Brain pericyte (primary cell): Measurements from ENCODE around the gene DCTN3.

Experiments used
- DNase-seq: peaks from one replicate; pipeline ENCODE4 v3.0.0-alpha.2; 2012; ENCODE audit warnings: low read depth, low spot score

Gene DCTN3

DNA sequence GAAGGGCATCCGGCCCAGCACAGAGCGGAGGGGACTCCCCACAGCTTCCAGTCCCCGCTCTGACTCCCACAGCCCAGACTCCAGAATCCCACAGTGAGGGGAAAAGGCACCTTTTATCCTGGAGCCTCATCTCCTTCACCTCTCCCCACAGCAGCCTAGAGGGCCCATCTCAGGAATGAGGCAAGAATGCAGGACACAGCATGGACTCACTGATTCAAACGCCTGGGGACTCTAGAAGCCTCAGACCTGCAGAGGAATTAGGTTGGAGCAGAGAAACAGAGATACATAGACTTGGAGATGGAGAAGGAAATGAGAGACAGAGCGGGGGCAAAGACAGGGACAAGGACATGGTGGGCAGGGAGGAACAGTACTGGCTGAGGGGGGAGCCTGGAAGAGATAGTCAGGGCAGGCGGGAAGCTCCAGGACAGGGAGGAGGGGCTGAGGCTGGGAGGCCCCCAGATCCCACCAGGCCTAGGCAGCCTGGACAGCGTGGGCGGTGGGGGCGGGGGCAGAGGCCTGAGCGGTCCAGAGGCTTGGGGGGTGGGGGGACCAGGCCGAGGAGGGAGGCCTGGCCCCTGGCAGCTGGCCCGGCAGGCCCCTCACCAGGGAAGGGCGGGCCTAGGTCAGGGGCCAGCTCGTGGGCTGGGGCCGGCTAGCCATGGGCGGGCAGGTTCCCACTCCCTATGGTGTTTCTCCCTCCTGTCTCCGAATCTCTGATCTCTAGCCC, 46.5 kb downstream of the DCTN3 start:
- no peak for DNase-seq

DNA sequence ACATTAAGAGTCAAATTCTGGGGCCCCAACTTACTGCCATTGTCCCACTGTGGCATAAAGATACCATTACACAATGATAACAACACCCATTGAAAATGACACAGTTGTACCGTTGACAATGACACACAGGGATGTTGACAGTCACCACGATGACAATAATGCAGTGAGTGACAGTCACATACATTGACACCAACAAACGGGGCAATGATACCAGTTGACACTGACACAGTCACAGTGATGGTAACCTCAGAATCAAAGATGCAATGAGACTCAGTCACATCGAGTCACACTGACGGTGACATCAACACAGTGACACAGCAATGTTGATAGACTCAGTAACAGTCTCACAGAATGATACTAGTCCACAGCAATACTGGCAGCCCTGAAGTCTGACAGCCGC, 47.7 kb downstream of the DCTN3 start:
- no peak for DNase-seq

DNA sequence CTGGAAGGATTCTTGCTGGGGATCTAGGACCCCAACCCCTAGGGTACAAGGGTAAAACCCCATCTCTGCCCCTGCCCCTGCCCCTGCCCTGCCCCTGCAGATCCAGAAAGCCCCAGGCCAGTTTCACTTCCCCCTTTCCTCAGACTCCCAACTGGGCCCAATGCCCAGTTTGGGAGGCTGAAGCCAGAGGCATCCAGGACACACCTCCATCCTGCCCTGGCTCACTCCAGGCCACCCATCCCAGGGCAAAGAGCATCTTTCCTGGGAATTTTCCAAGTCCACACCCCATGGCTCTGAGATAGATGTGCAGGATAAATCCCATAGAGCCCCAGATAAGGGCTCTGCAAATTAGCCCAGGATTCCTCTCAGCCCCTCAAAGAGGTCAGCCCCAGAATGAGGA, 48.2 kb downstream of the DCTN3 start:
- DNase-seq: no peak

DNA sequence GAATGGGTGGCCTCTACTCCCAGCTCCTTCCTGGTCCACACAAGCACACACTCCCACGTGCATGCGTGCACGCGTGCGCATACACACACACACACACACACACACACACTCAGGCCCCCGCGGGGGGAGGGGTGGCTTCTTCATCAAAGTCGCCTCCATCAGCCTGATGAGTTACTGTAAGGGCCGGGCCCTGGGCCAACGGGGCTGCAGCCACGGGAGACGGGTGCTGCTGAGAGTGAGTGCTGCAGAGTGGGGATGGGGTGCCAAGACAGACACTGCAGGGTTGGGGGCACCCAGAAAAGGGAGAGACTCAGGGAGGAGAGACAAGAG, 48.8 kb downstream of the DCTN3 start:
- DNase-seq: no peak

DNA sequence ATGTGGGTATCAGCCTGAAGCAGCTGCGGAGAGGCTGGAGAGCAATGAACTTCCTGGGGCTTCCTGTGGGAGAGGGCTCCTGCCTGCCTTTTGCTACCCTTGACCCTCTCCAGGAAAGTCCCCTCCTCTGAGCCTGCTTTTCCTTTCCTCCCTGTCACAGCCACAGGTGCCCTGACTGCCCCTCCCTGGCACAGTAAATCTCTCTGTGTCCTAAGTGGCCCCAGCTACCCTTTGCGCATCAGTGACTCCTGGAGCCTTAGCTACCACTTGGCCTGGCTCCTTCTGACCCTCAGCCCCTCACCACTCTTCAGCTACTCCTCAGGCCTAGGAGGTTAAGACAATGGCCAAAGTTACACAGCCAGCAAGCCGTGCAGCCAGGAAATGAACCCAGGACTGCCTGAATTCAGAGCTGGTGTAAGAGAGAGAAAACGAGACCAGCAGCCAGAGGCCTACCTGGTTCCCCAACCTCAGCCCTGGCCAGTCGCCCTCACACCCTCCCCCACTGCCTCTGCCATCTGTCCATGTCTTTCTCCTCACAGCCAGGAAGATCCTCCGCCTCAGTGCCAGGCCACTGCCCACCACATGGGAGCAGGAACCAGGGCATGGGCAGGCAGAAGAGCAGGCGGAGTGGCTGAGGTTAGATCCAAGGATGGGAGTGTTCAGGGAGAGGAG, 49.4 kb downstream of the DCTN3 start:
- no peak for DNase-seq

DNA sequence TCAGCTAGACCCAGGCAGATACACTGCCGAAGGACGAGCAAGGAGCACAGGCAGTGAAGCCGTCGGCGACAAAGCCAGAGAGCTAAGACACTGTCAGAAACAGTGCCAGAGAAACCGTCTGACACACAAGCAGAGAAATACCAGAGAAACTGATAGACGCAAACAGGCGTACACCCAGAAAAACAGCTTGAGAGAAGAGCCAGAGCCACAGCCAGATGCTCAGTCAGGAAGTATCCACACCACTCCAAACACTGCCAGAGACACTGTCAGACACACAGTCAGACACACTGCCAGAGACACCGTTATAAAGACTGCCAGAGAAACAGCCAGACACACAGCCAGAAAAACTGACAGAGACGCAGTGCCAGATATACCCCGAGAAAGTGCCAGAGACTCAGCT, 49.9 kb downstream of the DCTN3 start:
- no peak for DNase-seq

DNA sequence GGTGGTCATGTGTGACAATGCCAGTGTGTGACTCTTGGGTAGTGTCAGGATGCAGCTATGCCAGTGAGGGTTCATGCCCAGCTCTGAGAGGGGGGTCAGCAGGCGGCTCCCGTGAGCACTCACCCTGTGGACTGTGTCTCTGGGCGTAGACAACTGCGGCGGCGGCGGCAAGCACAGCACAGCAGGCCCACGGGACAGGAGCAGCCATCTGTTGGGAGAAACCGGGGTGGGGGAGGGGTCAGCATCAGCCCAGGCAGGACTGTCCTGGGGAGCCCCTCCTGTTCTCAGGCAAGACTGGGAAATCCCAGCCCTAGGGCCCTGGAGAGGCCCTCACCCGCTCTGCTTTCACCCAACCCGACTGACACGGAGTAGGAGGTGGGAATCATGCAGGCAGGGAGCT, 51.5 kb downstream of the DCTN3 start:
- no peak for DNase-seq

DNA sequence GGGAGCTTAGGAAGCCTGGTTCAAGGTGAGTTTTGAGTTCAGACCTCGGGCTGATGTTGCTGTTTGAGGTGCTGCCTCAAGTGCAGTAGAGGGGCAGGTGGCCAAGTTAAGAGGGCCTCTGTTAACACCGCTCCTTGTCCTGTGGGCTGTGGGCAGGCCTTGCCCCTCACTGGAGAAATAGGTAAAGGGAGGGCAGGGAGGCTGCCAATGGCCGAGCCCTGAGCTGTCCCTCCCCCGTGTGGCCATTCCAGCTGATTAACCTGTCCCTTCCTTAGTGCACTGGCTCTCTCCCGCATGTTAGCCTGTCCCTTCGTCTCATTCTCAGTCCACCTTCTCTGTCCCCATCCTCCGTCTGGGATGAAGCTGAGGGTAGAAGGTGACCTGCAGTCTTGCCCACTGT, 52.2 kb downstream of the DCTN3 start:
- DNase-seq: no peak

DNA sequence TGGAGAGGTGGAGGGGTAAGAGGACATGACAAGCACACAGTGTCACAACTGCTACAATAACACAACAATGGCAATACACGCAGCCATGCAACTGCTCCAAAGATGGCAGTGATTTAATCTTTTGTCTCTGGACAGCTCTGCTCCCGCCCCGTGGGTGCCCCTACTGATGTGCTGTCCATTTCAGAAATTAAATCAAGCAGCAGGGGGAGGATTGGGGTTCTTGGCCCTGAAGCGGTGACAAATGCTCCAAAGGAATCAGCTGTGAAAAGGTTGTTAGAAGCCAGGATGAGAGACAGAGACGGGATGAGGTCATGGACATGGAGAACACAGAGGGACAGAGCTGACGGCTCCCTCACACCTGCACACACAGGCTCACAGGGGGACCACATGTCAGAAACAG, 53.3 kb downstream of the DCTN3 start:
- no peak for DNase-seq

DNA sequence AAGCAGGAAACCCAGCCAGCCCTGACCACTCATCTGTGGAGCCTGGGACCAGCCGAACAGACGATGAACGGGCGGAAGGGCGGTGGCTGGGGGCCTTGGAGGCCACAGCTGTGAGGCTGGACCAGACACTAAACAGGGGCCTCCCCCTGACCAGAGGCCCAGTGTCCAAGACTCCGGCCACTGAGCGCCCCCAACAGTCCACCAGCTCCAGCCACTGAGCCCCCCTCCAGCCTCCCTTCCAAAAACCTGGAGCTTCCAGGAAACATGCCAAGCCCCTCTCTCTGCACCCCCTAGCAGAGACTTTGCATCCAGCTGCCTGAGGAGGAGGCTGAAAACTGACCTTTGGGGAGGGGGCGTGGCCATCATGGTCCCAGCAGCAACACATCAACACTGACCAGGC, 54.0 kb downstream of the DCTN3 start:
- no peak for DNase-seq

DNA sequence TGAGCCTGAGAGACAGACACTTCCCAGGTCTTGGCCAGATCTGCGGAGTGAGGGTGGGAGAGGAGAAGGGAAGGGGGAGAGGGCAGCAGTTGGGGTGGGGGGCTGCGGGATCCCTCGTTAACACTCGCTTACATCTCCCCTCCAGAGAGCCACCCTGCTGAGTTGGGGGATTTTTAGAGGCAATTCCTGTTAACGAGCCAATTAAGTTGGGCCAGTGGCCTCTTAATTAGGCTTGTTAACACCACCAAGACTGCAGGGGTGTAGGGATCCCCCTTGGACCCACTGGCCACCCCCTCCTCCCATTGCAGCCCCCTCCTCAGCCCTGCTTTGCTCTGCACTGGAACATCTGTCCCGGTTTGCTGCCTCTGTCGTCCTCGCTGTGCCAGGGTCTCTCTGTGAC, 54.4 kb downstream of the DCTN3 start:
- no peak for DNase-seq

DNA sequence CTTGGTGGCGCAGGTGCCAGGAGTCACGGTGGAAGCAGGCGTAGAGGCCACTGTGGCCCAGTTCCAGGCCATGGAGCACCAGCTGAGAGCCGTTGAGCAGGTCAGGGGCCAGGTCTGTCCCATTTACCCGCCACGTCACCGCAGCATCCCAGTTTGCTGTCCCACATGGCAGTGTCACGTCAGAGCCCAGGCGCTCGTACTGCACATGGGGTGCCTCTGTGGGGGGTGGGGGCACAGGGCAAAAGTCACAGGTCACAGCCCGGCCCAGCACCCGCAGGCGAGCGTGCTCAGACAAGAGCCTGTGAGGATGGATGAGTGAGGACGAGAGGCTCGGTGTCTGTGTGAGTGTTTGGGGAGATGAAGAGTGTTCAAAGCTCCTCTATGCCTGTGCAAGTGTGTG, 55.7 kb downstream of the DCTN3 start:
- DNase-seq: no peak
